ENCODE results near the gene CASP5. TPM values are rescaled to one million over a fixed set of nuclear protein-coding genes. Genes with fewer than 3 reads are reported as not detected.
"Not testable (repeated sequence)": the region's sequence is repeated elsewhere in the genome, so short reads cannot be mapped to it uniquely, and the experiment has no call there.

The CASP5 gene
- total RNA-seq, 1 donor from 2014 or later = not detected

DNA sequence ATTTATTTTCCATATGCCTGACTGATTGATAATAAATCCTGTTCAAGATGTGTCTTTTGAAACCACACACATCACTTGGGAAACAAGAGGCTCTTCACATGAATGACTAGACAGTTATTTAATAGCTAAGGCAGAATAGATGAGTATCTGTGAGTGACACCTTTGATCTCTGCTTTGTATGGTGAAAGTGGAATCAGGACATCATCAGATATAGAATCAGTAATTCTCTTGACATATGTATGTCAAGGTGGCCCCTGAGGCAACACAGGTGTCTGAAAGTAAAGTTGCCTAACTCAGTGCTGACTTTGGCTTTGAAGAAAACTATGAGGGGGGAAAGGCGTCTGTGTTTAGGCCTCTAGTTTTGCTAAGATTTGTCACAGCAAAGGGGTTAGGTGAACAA, 43.1 kb downstream of the CASP5 start:
- intact Hi-C loops (cut with micrococcal nuclease) = no loop called here
- H3K27ac Mint-ChIP-seq = no peak overlapping the region
- DNase-seq (ENCODE audit: low spot score) = no peak
- H3K4me1 Mint-ChIP-seq (ENCODE audit: low read depth) = no peaks in the 10 kb centered on the region
- no peaks in the 10 kb centered on the region for H3K36me3 Mint-ChIP-seq (ENCODE audit: low read depth)
- H3K4me3 Mint-ChIP-seq = no peak overlapping the region
- H3K27me3 Mint-ChIP-seq (ENCODE audit: insufficient read depth) = no peaks in the 10 kb centered on the region
- peaks cover 4% of the 10 kb centered on the region for H3K9me3 Mint-ChIP-seq

DNA sequence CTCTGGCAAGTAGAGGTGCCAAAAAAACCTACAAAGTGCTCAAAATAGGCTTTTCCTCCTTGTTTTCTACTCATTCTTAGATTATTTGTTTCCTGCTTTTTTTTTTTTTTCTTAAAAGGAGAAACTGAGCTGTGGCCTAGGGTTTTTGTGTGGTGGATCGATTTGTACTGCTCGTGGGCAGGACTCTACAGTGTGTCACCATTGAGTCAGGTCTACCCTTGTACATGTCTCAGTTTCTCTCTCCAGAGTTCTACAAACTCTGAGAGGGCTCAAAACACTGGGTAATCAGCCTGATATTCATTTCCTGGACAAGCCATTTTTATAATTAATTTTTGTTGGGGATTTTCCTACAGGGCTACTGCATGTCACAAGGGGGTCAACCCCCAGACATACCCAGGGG, 49.4 kb downstream of the CASP5 start:
- H3K27me3 Mint-ChIP-seq (ENCODE audit: insufficient read depth) = peaks cover 2% of the 10 kb centered on the region
- DNase-seq (ENCODE audit: low spot score) = no peak
- peaks cover 32% of the 10 kb centered on the region for H3K9me3 Mint-ChIP-seq
- H3K27ac Mint-ChIP-seq = no peak overlapping the region
- peaks cover 14% of the 10 kb centered on the region for H3K4me1 Mint-ChIP-seq (ENCODE audit: low read depth)
- intact Hi-C loops (cut with micrococcal nuclease) = no loop called here
- H3K36me3 Mint-ChIP-seq (ENCODE audit: low read depth) = peaks cover 2% of the 10 kb centered on the region
- H3K4me3 Mint-ChIP-seq = no peak overlapping the region

DNA sequence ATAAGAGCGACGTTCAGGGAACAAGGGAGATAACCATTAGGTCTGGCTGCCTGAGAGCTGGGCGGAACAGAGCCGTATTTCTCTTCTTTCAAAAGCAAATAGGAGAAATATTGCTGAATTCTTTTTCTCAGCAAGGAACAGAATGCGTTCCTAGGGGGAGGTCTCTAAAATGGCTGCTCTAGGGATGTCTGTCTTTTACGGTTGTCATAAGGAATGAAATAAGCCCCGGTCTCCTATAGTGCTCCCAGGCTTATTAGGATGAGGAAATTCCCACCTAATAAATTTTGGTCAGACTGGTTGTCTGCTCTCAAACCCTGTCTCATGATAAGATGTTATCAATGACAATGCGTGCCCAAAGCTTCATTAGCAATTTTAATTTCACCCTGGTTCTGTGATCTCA, 50.0 kb downstream of the CASP5 start:
- H3K27ac Mint-ChIP-seq; H3K36me3 Mint-ChIP-seq (ENCODE audit: low read depth); H3K4me3 Mint-ChIP-seq; DNase-seq (ENCODE audit: low spot score); intact Hi-C loops (cut with micrococcal nuclease); H3K27me3 Mint-ChIP-seq (ENCODE audit: insufficient read depth): not testable (repeated sequence)
- H3K9me3 Mint-ChIP-seq = peaks cover 32% of the 10 kb centered on the region
- peaks cover 20% of the 10 kb centered on the region for H3K4me1 Mint-ChIP-seq (ENCODE audit: low read depth)

DNA sequence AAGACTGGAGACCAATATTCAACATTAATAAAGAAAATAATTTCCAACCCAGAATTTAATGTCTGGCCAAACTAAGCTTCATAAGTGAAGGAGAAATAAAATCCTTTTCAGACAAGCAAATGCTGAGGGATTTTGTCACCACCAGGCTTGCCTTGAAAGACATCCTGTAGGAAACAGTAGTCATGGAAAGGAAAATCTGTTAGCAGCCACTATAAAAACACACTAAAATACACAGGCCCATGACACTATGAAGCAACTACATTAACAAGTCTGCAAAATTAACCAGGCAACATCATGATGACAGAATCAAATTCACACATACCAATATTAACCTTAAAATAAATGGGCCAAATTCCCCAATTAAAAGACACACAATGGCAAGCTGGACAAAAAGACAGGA, 52.2 kb downstream of the CASP5 start:
- peaks cover 35% of the 10 kb centered on the region for H3K9me3 Mint-ChIP-seq
- peaks cover 2% of the 10 kb centered on the region for H3K27me3 Mint-ChIP-seq (ENCODE audit: insufficient read depth)
- intact Hi-C loops (cut with micrococcal nuclease) = no loop called here
- peaks cover 41% of the 10 kb centered on the region for H3K4me1 Mint-ChIP-seq (ENCODE audit: low read depth)
- no peak overlapping the region for H3K4me3 Mint-ChIP-seq
- peaks cover 9% of the 10 kb centered on the region for H3K36me3 Mint-ChIP-seq (ENCODE audit: low read depth)
- no peak overlapping the region for H3K27ac Mint-ChIP-seq
- no peak for DNase-seq (ENCODE audit: low spot score)

DNA sequence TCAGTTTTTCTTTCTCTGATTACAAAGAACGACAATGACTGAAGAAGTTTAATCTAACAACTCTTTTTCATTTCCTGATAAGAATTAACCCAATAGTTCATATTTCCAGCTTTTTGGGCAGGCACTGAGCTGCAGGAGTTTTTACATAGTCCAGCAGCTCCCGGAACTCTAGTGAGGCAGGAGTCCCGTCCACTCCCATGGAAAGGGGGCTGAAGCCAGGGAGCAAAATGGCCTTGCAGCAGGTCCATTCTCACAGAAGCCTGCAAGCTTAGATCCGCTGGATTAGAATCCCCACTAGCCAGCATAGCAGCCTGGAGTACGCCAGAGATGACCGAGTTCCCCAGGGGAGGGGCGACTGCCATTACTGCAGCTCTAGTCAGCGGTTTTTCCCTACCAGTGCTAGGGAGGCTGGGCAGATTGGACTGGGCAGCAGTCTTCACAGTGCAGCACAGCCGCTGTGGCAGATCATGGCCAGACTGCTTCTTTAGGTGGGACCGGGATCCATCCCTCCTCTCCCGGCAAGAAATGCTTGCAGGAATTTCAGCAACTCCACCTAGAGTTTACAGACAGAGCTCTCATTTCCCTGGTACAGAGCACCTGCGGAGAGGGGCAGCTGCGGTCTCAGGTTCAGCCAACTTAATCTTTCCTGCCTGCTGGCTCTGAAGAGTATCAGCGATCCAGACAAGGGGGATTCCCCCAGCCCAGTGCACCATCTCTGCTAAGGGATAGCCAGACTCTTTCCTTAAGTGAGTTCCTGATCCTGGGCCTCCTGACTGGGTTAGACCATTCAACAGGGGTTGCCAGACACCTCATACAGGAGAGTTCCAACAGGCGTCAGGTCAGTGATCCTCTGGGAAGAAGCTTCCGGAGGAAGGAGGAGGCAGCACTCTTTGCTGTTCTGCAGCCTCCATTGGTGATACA, 53.9 kb downstream of the CASP5 start:
- Mint-ChIP-seq H3K27me3 (ENCODE audit: insufficient read depth) (peaks cover 2% of the 10 kb centered on the region), H3K4me1 (ENCODE audit: low read depth) (peaks cover 50% of the 10 kb centered on the region), H3K36me3 (ENCODE audit: low read depth) (peaks cover 18% of the 10 kb centered on the region), H3K9me3 (peaks cover 26% of the 10 kb centered on the region), H3K27ac (peak overlapping the region; percentile 80), H3K4me3 (peak overlapping the region; percentile 87)
- no peak for DNase-seq (ENCODE audit: low spot score)
- intact Hi-C loops (cut with micrococcal nuclease) = loop anchor here (2.0 to 5.0 kb wide), 4 partner anchors 52 to 262 kb away; no protein-coding TSS in a partner anchor

DNA sequence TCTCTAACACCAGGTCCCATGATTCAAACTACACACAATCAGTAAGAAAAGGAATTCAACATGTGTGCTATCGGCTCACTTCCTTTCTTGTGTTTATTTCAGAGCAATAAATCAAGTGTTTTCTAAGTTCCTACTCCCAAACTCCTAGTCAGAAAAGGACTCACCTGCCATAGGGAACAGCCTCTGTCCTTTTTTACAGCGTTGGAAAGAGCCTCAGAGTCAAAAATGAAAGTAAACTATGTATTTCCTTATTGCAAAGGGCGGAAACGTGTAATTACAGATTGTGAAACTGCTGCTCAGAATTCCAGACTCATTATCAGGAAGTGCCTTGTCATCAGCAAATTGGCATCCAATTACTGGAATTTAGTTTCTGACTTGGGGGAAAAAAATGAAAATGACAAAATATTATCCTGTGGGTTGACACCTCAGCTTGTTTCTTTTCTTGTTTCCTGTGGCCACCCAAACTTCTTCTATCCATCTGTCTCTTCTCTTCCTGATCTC, 54.6 kb downstream of the CASP5 start, which contains the start of gene CASP4:
CASP4 (minus strand) TSS at position 220 of the 501 bp plus-strand sequence; CDS start at position 171, 49 bp downstream.
- intact Hi-C loops (cut with micrococcal nuclease) = loop anchor here (2.0 to 5.0 kb wide), 4 partner anchors 52 to 262 kb away; no protein-coding TSS in a partner anchor
- no peak for DNase-seq (ENCODE audit: low spot score)
- Mint-ChIP-seq H3K9me3 (peaks cover 22% of the 10 kb centered on the region), H3K27me3 (ENCODE audit: insufficient read depth) (peaks cover 2% of the 10 kb centered on the region), H3K4me3 (peak within 1 kb of the TSS; percentile 87), H3K36me3 (ENCODE audit: low read depth) (peaks cover 19% of the 10 kb centered on the region), H3K4me1 (ENCODE audit: low read depth) (peaks cover 50% of the 10 kb centered on the region), H3K27ac (peak within 1 kb of the TSS; percentile 85)

DNA sequence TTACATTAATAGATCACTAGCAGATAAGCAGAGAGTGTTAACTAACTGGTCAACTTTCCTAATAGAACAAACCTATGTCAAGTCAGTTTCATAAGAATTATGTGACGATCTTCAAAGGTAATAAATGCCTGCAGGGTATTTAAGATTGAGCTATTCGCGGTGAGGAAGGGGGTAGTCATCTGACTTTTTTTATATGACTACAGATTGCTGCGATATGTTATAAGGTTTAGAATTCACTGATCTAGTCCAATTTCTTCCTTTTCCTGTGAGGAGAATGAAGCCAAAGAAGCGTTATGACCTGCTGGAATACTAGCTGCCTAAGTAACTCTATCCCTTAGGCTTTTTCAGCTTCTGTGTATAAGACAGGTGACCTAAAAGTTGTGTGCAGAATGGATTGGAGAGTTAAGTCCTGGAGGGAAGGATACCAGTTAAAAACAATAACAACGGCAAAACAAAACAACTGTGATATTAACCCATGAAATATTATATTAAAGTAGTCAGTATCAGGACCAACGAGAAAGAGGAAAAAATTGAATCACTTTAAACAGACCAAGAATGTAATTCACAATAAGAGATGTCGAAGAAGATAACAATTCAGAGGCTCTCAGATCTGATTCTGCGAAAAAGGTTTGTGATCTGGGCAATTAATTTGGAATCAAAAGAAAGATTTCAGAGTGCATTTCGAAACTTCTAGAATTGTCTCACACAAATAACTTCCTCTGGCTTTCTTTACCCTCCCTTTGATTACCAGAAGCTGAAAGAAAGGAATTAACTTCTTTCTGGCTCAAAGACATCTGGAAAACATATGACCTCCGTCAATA, 55.2 kb downstream of the CASP5 start:
- H3K36me3 Mint-ChIP-seq (ENCODE audit: low read depth) = peaks cover 25% of the 10 kb centered on the region
- H3K4me1 Mint-ChIP-seq (ENCODE audit: low read depth) = peaks cover 50% of the 10 kb centered on the region
- H3K27ac Mint-ChIP-seq = peak overlapping the region; percentile 85
- DNase-seq (ENCODE audit: low spot score) = no peak
- peaks cover 2% of the 10 kb centered on the region for H3K27me3 Mint-ChIP-seq (ENCODE audit: insufficient read depth)
- H3K4me3 Mint-ChIP-seq = peak overlapping the region; percentile 87
- intact Hi-C loops (cut with micrococcal nuclease) = loop anchor here (2.0 to 5.0 kb wide), 4 partner anchors 51 to 261 kb away; no protein-coding TSS in a partner anchor
- peaks cover 23% of the 10 kb centered on the region for H3K9me3 Mint-ChIP-seq

DNA sequence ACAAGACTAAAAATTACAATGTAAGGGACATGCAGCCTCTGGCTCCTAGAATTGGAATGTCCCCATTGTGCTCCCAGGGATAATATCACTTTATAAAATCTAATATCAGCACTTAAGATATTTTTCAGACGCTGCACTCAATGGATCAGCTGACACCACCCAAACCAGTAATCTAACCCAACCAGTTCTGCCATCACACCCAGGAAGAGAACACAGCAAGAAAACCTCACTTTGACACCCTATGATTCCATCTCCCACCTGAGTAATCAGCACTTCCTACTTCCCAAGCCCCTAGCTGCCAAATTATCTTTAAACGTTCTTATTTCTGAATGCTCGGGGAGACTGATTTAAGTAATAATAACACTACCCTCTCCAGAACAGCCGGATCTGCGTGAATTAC, 57.2 kb downstream of the CASP5 start:
- DNase-seq (ENCODE audit: low spot score) = no peak
- Mint-ChIP-seq H3K27me3 (ENCODE audit: insufficient read depth) (peaks cover 2% of the 10 kb centered on the region), H3K9me3 (peaks cover 15% of the 10 kb centered on the region), H3K36me3 (ENCODE audit: low read depth) (peaks cover 38% of the 10 kb centered on the region), H3K27ac (no peak overlapping the region), H3K4me3 (peak overlapping the region; percentile 20), H3K4me1 (ENCODE audit: low read depth) (peaks cover 49% of the 10 kb centered on the region)
- intact Hi-C loops (cut with micrococcal nuclease) = loop anchor here (5.0 kb wide), 2 partner anchors 77 to 137 kb away; no protein-coding TSS in a partner anchor

DNA sequence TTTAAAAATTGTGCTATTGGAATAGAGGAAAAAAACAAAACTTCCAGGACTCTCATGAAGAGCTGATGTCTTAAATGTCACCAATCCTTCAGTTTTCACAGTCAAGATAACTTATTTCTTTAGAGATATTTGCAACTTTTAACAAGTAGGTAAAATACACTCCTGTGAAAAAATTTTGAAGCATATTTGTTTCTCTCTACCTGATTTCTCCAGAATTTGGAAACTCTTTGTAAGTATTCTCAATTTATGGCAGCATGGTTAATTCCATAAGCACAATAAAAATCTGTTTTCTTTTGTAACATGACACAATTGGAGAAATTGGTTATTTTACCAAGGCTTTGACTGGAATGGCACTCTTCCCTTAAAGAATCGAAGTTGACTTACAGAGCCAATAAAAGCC, 58.7 kb downstream of the CASP5 start:
- Mint-ChIP-seq H3K4me1 (ENCODE audit: low read depth) (peaks cover 47% of the 10 kb centered on the region), H3K27me3 (ENCODE audit: insufficient read depth) (no peaks in the 10 kb centered on the region), H3K4me3 (no peak overlapping the region), H3K36me3 (ENCODE audit: low read depth) (peaks cover 42% of the 10 kb centered on the region), H3K27ac (no peak overlapping the region), H3K9me3 (peaks cover 15% of the 10 kb centered on the region)
- no peak for DNase-seq (ENCODE audit: low spot score)
- intact Hi-C loops (cut with micrococcal nuclease) = no loop called here

DNA sequence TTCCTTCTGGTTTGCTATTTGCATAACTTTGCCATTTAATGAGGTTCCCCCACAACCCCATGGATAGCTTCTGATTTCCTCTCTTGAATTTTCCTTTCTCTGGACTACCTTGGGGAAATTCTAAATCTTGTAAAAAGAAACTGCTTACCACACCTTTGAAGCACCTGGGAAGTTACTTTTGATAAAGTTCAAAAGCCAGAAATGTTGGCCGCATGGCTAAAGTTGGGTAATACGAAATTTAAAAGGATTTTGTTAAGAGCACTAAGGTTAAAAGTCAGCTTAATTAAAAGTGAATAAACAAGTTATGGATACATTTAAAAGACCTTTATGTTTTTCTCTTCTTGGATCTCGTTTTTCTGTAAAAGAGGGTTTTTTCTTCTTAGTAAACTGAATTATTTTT, 60.1 kb downstream of the CASP5 start:
- intact Hi-C loops (cut with micrococcal nuclease) = no loop called here
- Mint-ChIP-seq H3K27me3 (ENCODE audit: insufficient read depth) (no peaks in the 10 kb centered on the region), H3K36me3 (ENCODE audit: low read depth) (peaks cover 42% of the 10 kb centered on the region), H3K9me3 (peaks cover 15% of the 10 kb centered on the region), H3K4me3 (no peak overlapping the region), H3K27ac (no peak overlapping the region), H3K4me1 (ENCODE audit: low read depth) (peaks cover 38% of the 10 kb centered on the region)
- no peak for DNase-seq (ENCODE audit: low spot score)

DNA sequence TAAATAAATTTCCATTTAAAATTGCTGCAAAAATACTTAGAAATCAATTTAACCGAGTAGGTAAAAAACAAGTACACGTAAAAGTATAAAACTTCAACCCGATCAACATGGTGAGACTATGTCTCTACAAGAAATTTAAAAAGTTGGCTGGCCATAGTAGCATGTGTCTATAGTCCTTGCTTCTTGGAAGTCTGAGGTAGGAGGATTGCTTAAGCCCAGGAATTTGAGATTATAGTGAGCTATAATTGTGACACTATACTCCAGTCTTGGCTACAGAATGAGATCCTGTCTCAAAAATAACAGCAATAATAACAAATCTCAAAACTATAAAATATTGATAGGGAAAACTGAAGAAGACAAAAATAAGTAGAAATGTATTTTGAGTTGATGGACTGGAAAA, 65.7 kb downstream of the CASP5 start:
- intact Hi-C loops (cut with micrococcal nuclease) = no loop called here
- no peak overlapping the region for H3K4me3 Mint-ChIP-seq
- no peaks in the 10 kb centered on the region for H3K9me3 Mint-ChIP-seq
- no peaks in the 10 kb centered on the region for H3K27me3 Mint-ChIP-seq (ENCODE audit: insufficient read depth)
- H3K4me1 Mint-ChIP-seq (ENCODE audit: low read depth) = peaks cover 28% of the 10 kb centered on the region
- no peak overlapping the region for H3K27ac Mint-ChIP-seq
- peaks cover 51% of the 10 kb centered on the region for H3K36me3 Mint-ChIP-seq (ENCODE audit: low read depth)
- DNase-seq (ENCODE audit: low spot score) = no peak

DNA sequence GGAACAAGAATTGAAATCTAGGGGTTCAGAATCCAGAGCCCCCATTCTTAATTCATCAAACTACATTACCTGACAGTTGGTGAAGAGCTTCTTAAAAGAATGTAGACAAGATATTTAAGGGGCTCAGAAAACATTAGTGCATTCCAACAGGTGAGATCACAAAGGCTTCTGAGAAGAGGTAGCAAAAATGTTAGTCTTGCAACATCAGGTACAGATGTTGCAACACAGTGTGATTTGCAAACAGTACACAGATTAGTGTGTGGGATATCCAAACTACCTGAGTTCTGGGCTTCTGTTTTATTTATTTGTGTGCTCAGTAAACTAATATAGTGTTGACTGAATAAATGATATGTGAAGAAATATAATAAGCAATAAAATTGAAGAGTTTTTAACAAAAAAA, 66.4 kb downstream of the CASP5 start:
- intact Hi-C loops (cut with micrococcal nuclease) = no loop called here
- DNase-seq (ENCODE audit: low spot score) = no peak
- Mint-ChIP-seq H3K27me3 (ENCODE audit: insufficient read depth) (no peaks in the 10 kb centered on the region), H3K36me3 (ENCODE audit: low read depth) (peaks cover 50% of the 10 kb centered on the region), H3K9me3 (no peaks in the 10 kb centered on the region), H3K27ac (no peak overlapping the region), H3K4me1 (ENCODE audit: low read depth) (peaks cover 28% of the 10 kb centered on the region), H3K4me3 (no peak overlapping the region)
